ENCODE results near the gene HSPA1A. TPM values are rescaled to one million over a fixed set of nuclear protein-coding genes. Genes with fewer than 3 reads are reported as not detected.

Gene HSPA1A
- total and polyA plus RNA-seq, 9 of the 15 experiments (the other 6 are each of a cell fraction or from before 2014, with no cell fraction given) = 2.2 to 273 (median 107) TPM

DNA sequence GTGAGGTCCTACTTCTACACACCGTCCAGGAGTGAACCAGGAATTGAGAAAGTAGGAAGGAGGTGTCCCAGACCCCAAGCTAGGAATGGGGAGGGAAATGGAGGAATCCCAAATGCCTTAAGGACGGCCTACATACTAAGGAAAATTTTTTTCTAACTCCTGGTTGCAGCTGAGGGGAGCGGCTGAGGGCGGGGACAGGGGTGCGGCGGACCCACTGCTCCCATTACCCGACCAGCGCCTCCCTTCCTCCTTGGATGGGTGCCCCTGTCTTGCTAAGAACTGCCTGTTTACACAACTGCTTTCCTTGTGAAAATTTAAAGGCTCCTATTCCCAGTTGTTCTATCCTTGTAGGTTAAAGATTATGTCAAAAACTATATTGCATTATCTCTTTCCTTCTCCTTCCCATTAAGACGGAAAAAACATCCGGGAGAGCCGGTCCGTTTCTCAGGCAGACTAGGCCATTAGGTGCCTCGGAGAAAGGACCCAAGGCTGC is 11.5 kb downstream of the HSPA1A start (continued):
- TF ChIP-seq POLR2B (IDR thresholded peaks at IDR 0.05; ENCODE audit: low read depth, partially characterized antibody) (peak; percentile 60), BCL6 (CRISPR knock-in tag; IDR thresholded peaks at IDR 0.05) (peak; percentile 34; the same call in 1 of the 2 replicates), FOXP1 (CRISPR knock-in tag; IDR thresholded peaks at IDR 0.05) (peak; percentile 62), ZNF57 (CRISPR knock-in tag; IDR thresholded peaks at IDR 0.05) (0 out of 2 replicates have a peak, but pooled peaks have one; percentile 78), ERF (CRISPR knock-in tag; IDR thresholded peaks at IDR 0.05) (peak; percentile 82), ZFX (CRISPR knock-in tag; IDR thresholded peaks at IDR 0.05) (no peak), HIVEP1 (CRISPR knock-in tag; IDR thresholded peaks at IDR 0.05) (peak; percentile 69; the same call in 1 of the 2 replicates), MCM7 (IDR thresholded peaks at IDR 0.05) (no peak), HDAC8 (tag; IDR thresholded peaks at IDR 0.05) (no peak; the same call in 1 of the 2 replicates), ZNF41 (CRISPR knock-in tag; conservative IDR thresholded peaks at IDR 0.05) (peak; percentile 68), CHD1 (IDR thresholded peaks at IDR 0.05; ENCODE audit: low read length) (no peak), E2F5 (CRISPR knock-in tag; IDR thresholded peaks at IDR 0.05) (no peak), ZBTB12 (CRISPR knock-in tag; IDR thresholded peaks at IDR 0.05) (peak; percentile 53), ZNF561 (CRISPR knock-in tag; conservative IDR thresholded peaks at IDR 0.05) (peak; percentile 75; the same call in 1 of the 2 replicates), TAF7 (tag; IDR thresholded peaks at IDR 0.05) (peak; percentile 66), ZKSCAN1 (IDR thresholded peaks at IDR 0.05; ENCODE audit: low read depth, low read length) (0 out of 2 replicates have a peak, but pooled peaks have one; percentile 32), JUN (IDR thresholded peaks at IDR 0.05; ENCODE audit: borderline replicate concordance, low read depth, low read length) (no peak), JUN (CRISPR knock-in tag; IDR thresholded peaks at IDR 0.05; ENCODE audit: borderline replicate concordance) (no peak), ZNF436 (CRISPR knock-in tag; IDR thresholded peaks at IDR 0.05) (peak; percentile 32; the same call in 1 of the 2 replicates), ZNF76 (CRISPR knock-in tag; IDR thresholded peaks at IDR 0.05; ENCODE audit: borderline replicate concordance) (peak; percentile 75; the same call in 1 of the 2 replicates), NCOA2 (IDR thresholded peaks at IDR 0.05; ENCODE audit: partially characterized antibody in 2 of 2) (no peak), ZEB2 (IDR thresholded peaks at IDR 0.05) (no peak), ZBED1 (IDR thresholded peaks at IDR 0.05) (no peak), SUPT5H (IDR thresholded peaks at IDR 0.05) (peak; percentile 49), RNF2 (IDR thresholded peaks at IDR 0.05) (no peak), MAZ (CRISPR knock-in tag; conservative IDR thresholded peaks at IDR 0.05 in 1 of 2, IDR thresholded peaks at IDR 0.05 in 1 of 2) (peak; percentile 28 to 37; a peak in 2 of 4 replicates)
- TF ChIP-seq, protein P1, sequence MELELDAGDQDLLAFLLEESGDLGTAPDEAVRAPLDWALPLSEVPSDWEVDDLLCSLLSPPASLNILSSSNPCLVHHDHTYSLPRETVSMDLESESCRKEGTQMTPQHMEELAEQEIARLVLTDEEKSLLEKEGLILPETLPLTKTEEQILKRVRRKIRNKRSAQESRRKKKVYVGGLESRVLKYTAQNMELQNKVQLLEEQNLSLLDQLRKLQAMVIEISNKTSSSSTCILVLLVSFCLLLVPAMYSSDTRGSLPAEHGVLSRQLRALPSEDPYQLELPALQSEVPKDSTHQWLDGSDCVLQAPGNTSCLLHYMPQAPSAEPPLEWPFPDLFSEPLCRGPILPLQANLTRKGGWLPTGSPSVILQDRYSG (tag; conservative IDR thresholded peaks at IDR 0.05; ENCODE audit: low read depth) = no peak; the same call in 1 of the 2 replicates
- TF ChIP-seq, protein P2, sequence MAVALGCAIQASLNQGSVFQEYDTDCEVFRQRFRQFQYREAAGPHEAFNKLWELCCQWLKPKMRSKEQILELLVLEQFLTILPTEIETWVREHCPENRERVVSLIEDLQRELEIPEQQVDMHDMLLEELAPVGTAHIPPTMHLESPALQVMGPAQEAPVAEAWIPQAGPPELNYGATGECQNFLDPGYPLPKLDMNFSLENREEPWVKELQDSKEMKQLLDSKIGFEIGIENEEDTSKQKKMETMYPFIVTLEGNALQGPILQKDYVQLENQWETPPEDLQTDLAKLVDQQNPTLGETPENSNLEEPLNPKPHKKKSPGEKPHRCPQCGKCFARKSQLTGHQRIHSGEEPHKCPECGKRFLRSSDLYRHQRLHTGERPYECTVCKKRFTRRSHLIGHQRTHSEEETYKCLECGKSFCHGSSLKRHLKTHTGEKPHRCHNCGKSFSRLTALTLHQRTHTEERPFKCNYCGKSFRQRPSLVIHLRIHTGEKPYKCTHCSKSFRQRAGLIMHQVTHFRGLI (CRISPR knock-in tag; IDR thresholded peaks at IDR 0.05) = peak; percentile 50
